ENCODE data around the gene KIF5C. TPM values are rescaled to one million over a fixed set of nuclear protein-coding genes. Genes with fewer than 3 reads are reported as not detected.

KIF5C gene
- total RNA-seq, 2 donors from 2014 or later, result 1.6 to 3.4 TPM

GRCh38 chr2:148865512-148865911, 9.5 kb upstream of the KIF5C start:
- Histone ChIP-seq H3K36me3 (no peaks in the 10 kb centered on the region), H3K4me1 (no peaks in the 10 kb centered on the region), H3K4me3 (no peak overlapping the region), H3K9me3 (no peaks in the 10 kb centered on the region), H3K27me3 (no peaks in the 10 kb centered on the region), H3K9ac (ENCODE audit: low read depth in 2 of 2, low read length in 2 of 2) (no peak overlapping the region), H3K27ac (no peak overlapping the region)
- intact Hi-C loops (cut with DNase I), result no loop called here
- DNase-seq, result no peak
- no peak for TF ChIP-seq CTCF (IDR thresholded peaks at IDR 0.05)

GRCh38 chr2:148866091-148866490, 8.9 kb upstream of the KIF5C start:
- H3K9me3 ChIP-seq, result no peaks in the 10 kb centered on the region
- intact Hi-C loops (cut with DNase I), result no loop called here
- no peaks in the 10 kb centered on the region for H3K27me3 ChIP-seq
- no peak for TF ChIP-seq CTCF (IDR thresholded peaks at IDR 0.05)
- no peak for DNase-seq
- no peak overlapping the region for H3K27ac ChIP-seq
- no peaks in the 10 kb centered on the region for H3K4me1 ChIP-seq
- H3K9ac ChIP-seq (ENCODE audit: low read depth in 2 of 2, low read length in 2 of 2), result no peak overlapping the region
- H3K36me3 ChIP-seq, result no peaks in the 10 kb centered on the region
- H3K4me3 ChIP-seq, result no peak overlapping the region

- Histone ChIP-seq H3K4me3 (no peak overlapping the region), H3K36me3 (no peaks in the 10 kb centered on the region), H3K4me1 (no peaks in the 10 kb centered on the region), H3K9me3 (no peaks in the 10 kb centered on the region), H3K27me3 (no peaks in the 10 kb centered on the region), H3K9ac (ENCODE audit: low read depth in 2 of 2, low read length in 2 of 2) (no peak overlapping the region), H3K27ac (no peak overlapping the region)
- TF ChIP-seq CTCF (IDR thresholded peaks at IDR 0.05), result no peak
- no peak for DNase-seq
- intact Hi-C loops (cut with DNase I), result no loop called here
Measured at GRCh38 chr2:148867079-148867769, 7.8 kb upstream of the KIF5C start.

- DNase-seq, result no peak
- Histone ChIP-seq H3K27ac (no peak overlapping the region), H3K4me1 (peaks cover 11% of the 10 kb centered on the region), H3K9ac (ENCODE audit: low read depth in 2 of 2, low read length in 2 of 2) (peak overlapping the region in 1 of 2 donors; percentile 24), H3K36me3 (no peaks in the 10 kb centered on the region), H3K9me3 (no peaks in the 10 kb centered on the region), H3K27me3 (peaks cover 24% of the 10 kb centered on the region), H3K4me3 (peak overlapping the region; percentile 44)
- intact Hi-C loops (cut with DNase I), result no loop called here
- TF ChIP-seq CTCF (IDR thresholded peaks at IDR 0.05), result no peak
Measured at GRCh38 chr2:148875387-148876051, 492 bp downstream of the KIF5C start.

- Histone ChIP-seq H3K27ac (no peak overlapping the region), H3K27me3 (peaks cover 24% of the 10 kb centered on the region), H3K9me3 (no peaks in the 10 kb centered on the region), H3K4me1 (peaks cover 11% of the 10 kb centered on the region), H3K4me3 (peak overlapping the region; percentile 44), H3K9ac (ENCODE audit: low read depth in 2 of 2, low read length in 2 of 2) (no peak overlapping the region), H3K36me3 (no peaks in the 10 kb centered on the region)
- intact Hi-C loops (cut with DNase I), result no loop called here
- TF ChIP-seq CTCF (IDR thresholded peaks at IDR 0.05), result no peak
- DNase-seq, result no peak
Measured at GRCh38 chr2:148876202-148876594, 1.2 kb downstream of the KIF5C start.

Data from colonic mucosa (tissue), 4 donors.